T-cell (primary cell): ENCODE data around the gene WFS1. TPM values are rescaled to one million over a fixed set of nuclear protein-coding genes. Genes with fewer than 3 reads are reported as not detected.

ENCODE experiments used
- ATAC-seq, 4 experiments: fragments of 200-7000 bp in 3 of 4; fragments of 150-1000 bp in 1 of 4; cut with Tn5 transposase; replicated peaks in 1 of 4; 1 replicate in 3 of 4; 2 replicates in 1 of 4; pipeline ENCODE4 v1.10.0; 2021; ENCODE audit warnings: moderate library complexity in 3 of 4, mild to moderate bottlenecking in 2 of 4, moderate number of reproducible peaks in 1 of 4
- CTCF ChIA-PET, 2 donors: fragments of 300-600 bp; sonication (Branson Sonifier 250); formaldehyde crosslinking; loops; one replicate each; lab custom pipeline; 2022; ENCODE audit warnings: antibody characterized with exemption in 2 of 2; lab: Charles Lee
- POLR2A ChIA-PET, 2 donors: fragments of 300-600 bp; sonication (Branson Sonifier 250); formaldehyde crosslinking; loops; one replicate each; lab custom pipeline; 2022; ENCODE audit warnings: antibody characterized with exemption in 2 of 2; lab: Charles Lee
- DNase-seq, 35 experiments: peaks; one replicate each; pipeline versions ENCODE4 v3.0.0 to v3.0.0-alpha.2; 2013 to 2023
- H3K27ac ChIP-seq: one replicate; pipeline ENCODE4 v1.5.1; 2013; ENCODE audit warnings: low read length
- H3K27me3 ChIP-seq, 2 experiments: replicated peaks in 1 of 2; 1 replicate in 1 of 2; 2 replicates in 1 of 2; pipeline versions ENCODE4 v1.6.1 to v1.7.0; 2013; ENCODE audit warnings: low read length in 1 of 2, mixed read lengths in 1 of 2; ENCODE audit not compliant: control insufficient read depth in 2 of 2, insufficient read depth in 2 of 2; ENCODE audit errors: extremely low read depth in 1 of 2
- H3K36me3 ChIP-seq, 2 donors: 1 replicate in 1 of 2; 2 replicates in 1 of 2; pipeline versions ENCODE4 v1.6.1 to v1.7.0; 2013; ENCODE audit warnings: low read length in 1 of 2; ENCODE audit not compliant: control insufficient read depth in 2 of 2, insufficient read depth in 1 of 2; ENCODE audit errors: extremely low read depth in 1 of 2
- H3K4me1 ChIP-seq, 2 experiments: 1 replicate in 1 of 2; 2 replicates in 1 of 2; pipeline versions ENCODE4 v1.6.1 to v1.7.0; 2013; ENCODE audit warnings: low read length in 2 of 2, mixed read lengths in 1 of 2; ENCODE audit not compliant: insufficient read depth in 2 of 2, control insufficient read depth in 1 of 2; ENCODE audit errors: extremely low read depth in 1 of 2
- H3K4me3 ChIP-seq, 2 donors: 1 replicate in 1 of 2; 2 replicates in 1 of 2; pipeline versions ENCODE4 v1.5.1 to v1.7.0; 2013; ENCODE audit warnings: mild to moderate bottlenecking in 2 of 2, low read length in 1 of 2, moderate library complexity in 1 of 2; ENCODE audit not compliant: control insufficient read depth in 1 of 2; ENCODE audit errors: extremely low read depth in 1 of 2
- H3K9me3 ChIP-seq: 2 replicates; pipeline ENCODE4 v1.7.0; 2013
- H3K27ac Mint-ChIP-seq, 2 donors: one replicate each; pipeline ENCODE4 v1.8.0; 2020 to 2021; ENCODE audit warnings: mild to moderate bottlenecking in 2 of 2, mixed read lengths in 2 of 2
- H3K27me3 Mint-ChIP-seq, 2 donors: one replicate each; pipeline ENCODE4 v1.8.0; 2021 to 2022; ENCODE audit warnings: mixed read lengths in 2 of 2
- H3K36me3 Mint-ChIP-seq: one replicate; pipeline ENCODE4 v1.8.0; 2021; ENCODE audit warnings: mixed read lengths
- H3K4me1 Mint-ChIP-seq, 3 donors: one replicate each; pipeline ENCODE4 v1.8.0; 2020 to 2022; ENCODE audit warnings: mixed read lengths in 3 of 3, mild to moderate bottlenecking in 1 of 3
- H3K4me3 Mint-ChIP-seq, 3 donors: one replicate each; pipeline ENCODE4 v1.8.0; 2020 to 2022; ENCODE audit warnings: mild to moderate bottlenecking in 3 of 3, mixed read lengths in 3 of 3, moderate library complexity in 3 of 3
- H3K9me3 Mint-ChIP-seq, 3 donors: one replicate each; pipeline ENCODE4 v1.8.0; 2020 to 2022; ENCODE audit warnings: mixed read lengths in 3 of 3
- WGBS: methylation state at CpG from one replicate; pipeline ENCODE4 v1.1.5; 2013; ENCODE audit warnings: missing lambda C conversion rate; ENCODE audit not compliant: insufficient coverage; 5-methylcytosine and 5-hydroxymethylcytosine counted together
- total RNA-seq, 35 experiments: library from RNA in 6 of 35; stranded (reverse) in 6 of 35; fragments of 120-200 nt in 1 of 35; gene quantifications; one replicate each; pipeline versions ENCODE4 v1.2.1 to v1.2.4 and lab custom pipeline; 2013 to 2026

Gene WFS1
- total RNA-seq, 5 donors from 2014 or later (not counting 1 experiment from before 2014, with no cell fraction given) = 3.2 to 6.2 (median 5.1) TPM

DNA sequence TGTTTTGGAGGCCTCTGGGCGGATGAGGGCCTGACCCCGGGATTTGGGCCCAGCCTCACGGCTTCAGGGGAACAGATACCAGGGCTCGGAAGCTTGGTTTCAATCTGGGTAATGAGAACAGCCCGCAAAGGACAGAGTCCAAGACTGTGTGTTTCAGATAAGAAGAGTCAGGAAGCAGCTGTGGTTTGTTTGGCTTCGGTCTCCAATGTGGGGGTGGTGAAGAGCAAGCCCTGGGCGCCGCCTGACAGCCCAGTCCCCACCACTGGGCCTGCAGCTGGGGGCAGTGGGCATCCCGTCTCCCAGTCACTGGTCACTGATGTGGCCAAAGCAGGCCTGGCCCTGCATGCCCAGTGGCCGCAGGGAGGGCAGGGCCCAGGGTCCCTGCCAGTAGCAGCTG lies 9.1 kb downstream of the WFS1 start:
- H3K9me3 Mint-ChIP-seq = no peaks in the 10 kb centered on the region
- H3K4me1 Mint-ChIP-seq = peaks cover 6 to 14% (median 12%) of the 10 kb centered on the region in 3 donors
- H3K27ac Mint-ChIP-seq = peak overlapping the region; percentile 22 to 23
- Histone ChIP-seq H3K36me3 (no peaks in the 10 kb centered on the region), H3K27me3 (peaks cover 0 to 8% of the 10 kb centered on the region in 2 experiments), H3K4me1 (peaks cover 0 to 15% of the 10 kb centered on the region in 2 experiments), H3K4me3 (no peak overlapping the region), H3K27ac (no peak overlapping the region), H3K9me3 (no peaks in the 10 kb centered on the region)
- ChIA-PET POLR2A (no interaction called here), CTCF (interaction anchor here (0.7 to 1.0 kb wide), 3 partner anchors 9 to 49 kb away, joined by 3 read pairs; partner anchors contain the start of gene WFS1 (in 1 of the 2))
- WGBS = 19% methylated on average over 5 of the region's 10 CpGs
- ATAC-seq (peak; percentile 10 to 56 (median 36)), DNase-seq (no peak)
- H3K4me3 Mint-ChIP-seq = peak overlapping the region in 1 of 3 donors; percentile 34
- H3K36me3 Mint-ChIP-seq = no peaks in the 10 kb centered on the region
- H3K27me3 Mint-ChIP-seq = no peaks in the 10 kb centered on the region

DNA sequence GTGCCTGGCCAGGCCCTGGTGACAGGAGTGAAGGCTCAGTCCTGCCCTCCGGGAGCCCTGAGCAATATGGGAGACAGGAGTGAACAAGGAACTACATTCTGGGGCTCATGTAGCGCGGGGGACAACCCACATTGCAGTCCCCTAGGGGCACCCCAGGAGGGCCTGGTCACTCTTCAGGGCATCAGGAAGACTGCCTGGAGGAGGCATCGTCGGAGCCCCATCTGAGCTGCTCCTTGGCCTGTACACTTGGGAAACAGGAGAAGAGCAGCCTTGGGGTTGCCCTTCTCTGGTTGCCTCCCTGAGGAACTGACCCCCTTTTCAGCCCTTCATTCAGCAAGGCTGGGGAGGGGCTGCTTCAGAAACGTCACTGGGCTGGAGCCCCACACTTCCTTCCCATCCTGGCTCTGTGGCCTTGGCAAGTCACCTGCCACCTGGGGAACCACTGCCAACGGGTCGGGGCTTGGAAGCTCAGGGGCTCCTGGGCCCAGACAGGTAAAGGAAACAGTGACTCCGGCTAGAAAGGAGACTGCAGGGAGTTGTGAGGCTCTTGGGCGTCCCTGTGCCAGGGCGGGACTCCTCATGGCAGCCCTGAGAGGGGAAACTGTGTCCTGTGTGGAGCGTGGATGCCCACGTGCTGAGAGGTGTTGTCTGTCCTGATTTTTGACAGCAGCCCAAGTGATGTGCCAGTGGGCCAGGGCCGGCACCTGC lies 10.1 kb downstream of the WFS1 start:
- 89% methylated on average over 14 of the region's 14 CpGs for WGBS
- Mint-ChIP-seq H3K4me1 (peaks cover 6 to 14% (median 12%) of the 10 kb centered on the region in 3 donors), H3K27ac (no peak overlapping the region), H3K27me3 (no peaks in the 10 kb centered on the region), H3K9me3 (no peaks in the 10 kb centered on the region), H3K4me3 (no peak overlapping the region), H3K36me3 (no peaks in the 10 kb centered on the region)
- peaks cover 0 to 8% of the 10 kb centered on the region in 2 experiments for H3K27me3 ChIP-seq
- ATAC-seq (no peak), DNase-seq (no peak)
- CTCF ChIA-PET = interaction anchor here (0.8 to 1.0 kb wide), 2 partner anchors 10 to 28 kb away, joined by 3 read pairs; partner anchors contain the start of gene WFS1 (in 1 of the 2)
- no peak overlapping the region for H3K27ac ChIP-seq
- peaks cover 0 to 15% of the 10 kb centered on the region in 2 experiments for H3K4me1 ChIP-seq
- H3K4me3 ChIP-seq = no peak overlapping the region
- no peaks in the 10 kb centered on the region for H3K36me3 ChIP-seq
- POLR2A ChIA-PET = no interaction called here
- no peaks in the 10 kb centered on the region for H3K9me3 ChIP-seq

DNA sequence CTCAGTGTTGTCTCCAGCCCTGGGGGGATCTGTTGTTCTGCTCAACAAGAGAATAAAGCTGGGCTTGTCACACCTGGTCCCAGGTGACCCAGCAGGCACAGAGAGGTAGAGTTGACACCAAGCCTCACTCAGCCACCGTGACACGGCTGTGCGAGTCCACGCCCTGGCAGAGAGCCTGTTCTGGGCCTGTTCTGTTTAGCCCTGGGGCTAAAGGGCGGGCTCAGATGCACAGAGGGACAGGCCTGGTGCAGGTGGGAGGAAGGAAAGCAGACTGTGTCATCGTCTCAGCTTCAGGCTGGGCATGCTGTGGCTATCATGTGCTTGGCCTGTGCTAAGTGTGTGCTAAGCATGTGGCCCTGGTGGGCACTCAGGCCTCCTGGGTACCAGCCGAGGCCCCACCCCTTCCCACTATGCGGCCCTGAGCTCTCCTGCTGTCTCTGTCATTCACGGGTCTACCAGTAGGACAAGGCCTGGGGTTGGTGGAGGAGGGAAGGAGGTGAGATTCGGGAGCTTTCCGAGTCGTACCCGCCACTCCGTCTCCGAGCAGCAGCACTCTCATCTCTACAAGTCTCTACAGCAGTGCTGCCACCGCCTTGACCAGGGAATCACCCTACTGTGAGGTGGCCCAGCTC lies 10.8 kb downstream of the WFS1 start:
- Mint-ChIP-seq H3K36me3 (no peaks in the 10 kb centered on the region), H3K4me1 (peaks cover 6 to 14% (median 12%) of the 10 kb centered on the region in 3 donors), H3K27ac (no peak overlapping the region), H3K27me3 (no peaks in the 10 kb centered on the region), H3K9me3 (no peaks in the 10 kb centered on the region), H3K4me3 (no peak overlapping the region)
- DNase-seq (no peak), ATAC-seq (no peak)
- Histone ChIP-seq H3K36me3 (no peaks in the 10 kb centered on the region), H3K9me3 (no peaks in the 10 kb centered on the region), H3K27ac (no peak overlapping the region), H3K27me3 (peaks cover 0 to 6% of the 10 kb centered on the region in 2 experiments), H3K4me3 (no peak overlapping the region), H3K4me1 (peaks cover 0 to 15% of the 10 kb centered on the region in 2 experiments)
- CTCF ChIA-PET = no interaction called here
- WGBS = 80% methylated on average over 6 of the region's 16 CpGs
- POLR2A ChIA-PET = no interaction called here

DNA sequence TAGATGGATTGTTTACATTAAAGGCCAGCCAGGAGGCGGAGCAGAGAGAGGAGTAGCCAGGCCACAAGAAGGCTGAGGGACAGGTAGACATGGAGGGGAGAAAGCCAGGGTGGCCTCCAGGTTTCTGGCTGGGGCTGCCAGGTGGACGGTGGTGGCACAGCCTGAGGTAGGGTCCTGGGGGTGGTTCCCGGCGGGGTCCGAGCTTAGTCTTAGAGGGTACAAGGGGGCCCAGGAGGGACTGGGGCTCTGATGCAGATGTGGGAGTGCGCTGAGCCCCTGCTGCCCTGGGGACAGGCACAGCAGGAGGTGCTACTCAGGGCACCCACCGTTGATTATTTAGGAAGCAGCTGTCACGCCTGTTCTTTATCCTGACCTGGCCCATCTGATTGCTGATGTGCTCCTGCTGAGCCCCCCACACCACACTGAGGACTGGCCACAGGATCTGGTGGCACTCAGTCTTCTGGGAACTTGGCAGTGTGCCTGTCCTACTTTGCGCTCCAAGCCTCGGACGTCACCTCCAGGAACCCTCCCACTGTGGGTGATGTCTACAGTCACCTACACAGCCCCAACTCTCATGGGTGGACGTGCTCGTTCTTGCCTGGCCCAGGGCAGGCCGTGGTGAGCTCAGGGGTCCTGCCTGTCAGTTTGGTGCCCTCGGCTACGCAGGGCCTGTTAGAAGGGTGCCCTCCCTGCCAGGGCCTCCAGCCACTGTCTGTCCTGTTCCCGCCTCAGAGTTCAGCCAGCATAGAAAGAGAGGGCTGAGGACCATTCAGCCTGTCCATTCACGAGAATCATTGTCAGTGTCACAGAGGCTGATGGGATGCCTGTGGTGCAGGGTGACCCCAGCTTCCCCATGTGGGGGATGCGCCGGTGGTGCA lies 12.0 kb downstream of the WFS1 start:
- DNase-seq (no peak), ATAC-seq (no peak)
- ChIA-PET POLR2A (no interaction called here), CTCF (no interaction called here)
- H3K27me3 ChIP-seq = peaks cover 0 to 2% of the 10 kb centered on the region in 2 experiments
- Mint-ChIP-seq H3K27me3 (no peaks in the 10 kb centered on the region), H3K4me1 (peaks cover 6 to 14% (median 12%) of the 10 kb centered on the region in 3 donors), H3K27ac (no peak overlapping the region), H3K9me3 (no peaks in the 10 kb centered on the region), H3K4me3 (no peak overlapping the region), H3K36me3 (no peaks in the 10 kb centered on the region)
- H3K27ac ChIP-seq = no peak overlapping the region
- 85% methylated on average over 18 of the region's 20 CpGs for WGBS
- H3K36me3 ChIP-seq = no peaks in the 10 kb centered on the region
- H3K9me3 ChIP-seq = no peaks in the 10 kb centered on the region
- H3K4me1 ChIP-seq = peaks cover 0 to 15% of the 10 kb centered on the region in 2 experiments
- H3K4me3 ChIP-seq = no peak overlapping the region

DNA sequence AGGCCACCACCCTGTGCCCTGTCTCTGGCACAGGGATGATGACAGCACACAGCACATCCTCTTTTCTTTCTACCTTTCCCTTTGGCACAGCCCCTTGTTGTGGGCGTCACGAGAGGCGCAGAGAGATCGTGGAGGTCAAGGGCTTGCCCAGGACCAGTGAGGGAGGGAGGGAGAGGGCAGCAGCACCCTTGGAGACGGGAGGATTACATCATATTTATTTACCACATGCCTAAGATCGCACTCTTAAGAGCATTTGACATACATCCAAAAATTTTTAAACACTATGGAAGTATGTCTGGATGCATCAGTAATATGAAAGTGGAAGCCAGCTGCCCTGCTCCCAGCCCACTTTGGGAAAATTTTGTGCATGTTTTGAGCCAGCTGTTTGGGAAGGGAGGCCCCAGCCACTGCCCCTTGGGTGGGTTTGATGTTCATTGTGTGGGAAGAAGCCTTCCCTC lies 12.7 kb downstream of the WFS1 start:
- H3K36me3 ChIP-seq = peaks cover 0 to 5% of the 10 kb centered on the region in 2 donors
- Mint-ChIP-seq H3K4me3 (no peak overlapping the region), H3K9me3 (no peaks in the 10 kb centered on the region), H3K27ac (no peak overlapping the region), H3K27me3 (no peaks in the 10 kb centered on the region), H3K36me3 (peaks cover 1% of the 10 kb centered on the region), H3K4me1 (peaks cover 6 to 14% (median 12%) of the 10 kb centered on the region in 3 donors)
- no peak overlapping the region for H3K27ac ChIP-seq
- POLR2A ChIA-PET = no interaction called here
- no peak overlapping the region for H3K4me3 ChIP-seq
- CTCF ChIA-PET = no interaction called here
- DNase-seq (no peak), ATAC-seq (no peak)
- WGBS = no CpG with 5 or more reads among the region's 6 CpGs
- H3K27me3 ChIP-seq = no peaks in the 10 kb centered on the region
- H3K4me1 ChIP-seq = peaks cover 0 to 15% of the 10 kb centered on the region in 2 experiments
- H3K9me3 ChIP-seq = no peaks in the 10 kb centered on the region

DNA sequence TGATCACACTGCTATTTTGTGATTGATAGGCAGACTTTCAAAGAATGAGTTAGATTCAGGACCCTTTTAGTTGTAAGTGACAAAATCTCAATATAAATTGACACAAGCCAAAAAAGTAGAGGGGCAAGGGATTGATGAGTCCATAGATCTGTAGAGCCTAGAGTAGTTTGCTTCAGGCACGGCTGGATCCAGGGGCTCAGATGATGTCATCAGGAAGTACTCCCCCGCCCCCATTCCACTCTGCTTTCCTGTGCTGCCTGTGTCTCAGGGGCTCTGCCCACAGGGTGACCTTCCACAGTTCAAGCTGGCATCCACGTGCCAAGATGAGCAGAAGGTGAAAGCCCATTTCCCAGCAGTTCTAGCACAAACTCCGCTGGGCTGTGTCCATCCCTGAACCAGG lies 13.6 kb downstream of the WFS1 start:
- H3K27ac Mint-ChIP-seq = no peak overlapping the region
- H3K36me3 ChIP-seq = peaks cover 0 to 6% of the 10 kb centered on the region in 2 donors
- peaks cover 0 to 9% of the 10 kb centered on the region in 2 experiments for H3K4me1 ChIP-seq
- H3K4me3 ChIP-seq = no peak overlapping the region
- 71% methylated on average over 2 of the region's 4 CpGs for WGBS
- ATAC-seq = no peak
- ChIA-PET POLR2A (no interaction called here), CTCF (no interaction called here)
- no peak overlapping the region for H3K4me3 Mint-ChIP-seq
- no peaks in the 10 kb centered on the region for H3K27me3 ChIP-seq
- DNase-seq = no peak
- H3K9me3 ChIP-seq = no peaks in the 10 kb centered on the region
- H3K36me3 Mint-ChIP-seq = peaks cover 6% of the 10 kb centered on the region
- H3K27me3 Mint-ChIP-seq = no peaks in the 10 kb centered on the region
- H3K27ac ChIP-seq = no peak overlapping the region
- no peaks in the 10 kb centered on the region for H3K9me3 Mint-ChIP-seq
- H3K4me1 Mint-ChIP-seq = peaks cover 6 to 12% (median 10%) of the 10 kb centered on the region in 3 donors
